ENCODE measurements around the gene PAX5.

The PAX5 gene

DNA sequence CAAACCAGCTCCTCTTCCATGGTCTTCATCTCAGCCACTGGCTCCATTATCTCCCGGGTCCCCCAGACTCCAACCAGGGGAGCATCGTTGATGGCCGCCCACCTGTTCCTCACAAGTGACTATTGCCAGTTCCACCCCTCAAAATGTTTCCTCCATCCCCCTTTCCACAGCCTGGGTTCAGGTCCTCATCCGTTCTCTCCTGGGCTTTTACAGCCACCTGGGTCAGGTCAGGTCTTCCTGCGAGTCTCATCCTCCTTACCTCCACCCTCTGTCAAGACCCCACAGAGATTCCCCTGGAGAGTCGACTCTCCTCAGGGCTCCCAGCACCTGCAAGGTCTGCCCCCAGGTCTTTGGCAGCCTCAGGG, 133.2 kb downstream of the PAX5 start:
- Histone ChIP-seq H3K4me3 (no peak overlapping the region), H3K4me1 (peaks cover 0 to 16% (median 2%) of the 10 kb centered on the region in 10 experiments; a peak in 8 of 20 replicates), H3K27ac (no peak overlapping the region), H4K20me1 (peaks cover 0 to 100% (median 94%) of the 10 kb centered on the region in 11 experiments; a peak in 18 of 22 replicates), H3K9me3 (replicated peaks in 1 of 11) (no peaks in the 10 kb centered on the region), H3K9ac (no peak overlapping the region), H3K27me3 (no peaks in the 10 kb centered on the region), H3K36me3 (peaks cover 0 to 100% (median 88%) of the 10 kb centered on the region in 11 experiments; a peak in 17 of 22 replicates), H3K4me2 (no peak overlapping the region)
- TF ChIP-seq Cebpa-rat (IDR thresholded peaks at IDR 0.05), result no peak

DNA sequence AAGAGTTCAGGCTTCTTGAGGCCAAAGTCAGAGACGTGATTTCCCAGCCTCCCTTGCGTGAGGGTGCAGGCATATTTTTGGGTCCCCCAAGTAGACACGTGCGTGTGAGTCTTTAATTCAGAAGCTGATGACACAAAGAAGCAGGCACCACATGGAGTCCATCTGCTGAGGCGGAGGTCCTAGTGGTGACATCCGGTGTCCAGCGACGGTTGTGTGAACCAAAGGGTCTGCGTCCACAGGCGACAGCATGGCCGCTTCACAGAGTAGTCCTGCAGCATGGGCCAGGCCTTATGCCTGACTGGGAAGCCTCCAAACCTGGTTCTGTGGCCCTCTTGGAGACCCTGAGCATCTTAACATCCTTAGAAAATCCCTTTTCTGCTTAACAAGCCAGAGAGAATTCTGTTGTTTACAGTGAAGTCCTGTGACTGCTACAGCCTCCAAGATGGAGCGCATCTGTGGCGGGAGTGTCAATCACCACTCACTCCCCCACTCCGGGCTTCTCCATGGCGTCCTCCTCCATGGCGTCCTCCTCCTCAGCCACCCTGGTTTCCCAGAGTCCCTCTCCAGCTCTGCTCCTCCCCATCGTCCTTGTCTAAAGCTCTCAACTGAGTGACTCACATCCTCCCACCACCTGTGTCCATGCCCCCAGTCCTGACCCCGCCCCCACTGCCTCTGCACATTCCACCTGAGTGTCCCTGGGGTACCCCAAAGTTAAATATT, 133.8 kb downstream of the PAX5 start:
- Histone ChIP-seq H4K20me1 (peaks cover 0 to 100% (median 93%) of the 10 kb centered on the region in 11 experiments; a peak in 18 of 22 replicates), H3K9ac (no peak overlapping the region), H3K4me2 (no peak overlapping the region)

DNA sequence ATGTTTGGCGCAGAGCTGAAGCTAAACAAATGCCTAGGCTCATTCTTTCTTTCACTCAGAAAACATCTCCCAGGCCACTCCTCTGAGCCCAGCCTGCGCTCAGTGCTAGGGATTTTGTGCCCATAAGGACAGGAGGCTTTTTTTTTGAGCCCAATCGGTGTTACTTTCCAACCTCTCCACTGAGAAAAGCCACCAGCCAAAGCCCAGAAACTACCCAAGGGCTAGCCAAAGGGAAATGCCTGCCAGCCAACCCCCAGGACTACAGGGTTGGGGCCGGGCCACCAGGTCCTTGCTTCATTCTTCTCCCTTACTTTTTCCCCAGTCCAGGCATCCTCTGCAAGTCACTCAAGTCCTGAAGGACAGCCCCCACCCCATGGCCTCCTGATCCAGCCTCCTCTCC, 134.7 kb downstream of the PAX5 start:
- H3K9ac ChIP-seq, result 0 out of 22 replicates have a peak overlapping the region, but pooled peaks of 1 of the 11 experiments have one; percentile 6
- H3K4me2 ChIP-seq, result no peak overlapping the region
- TF ChIP-seq Cebpa-rat (IDR thresholded peaks at IDR 0.05), result no peak
- H3K27ac ChIP-seq, result no peak overlapping the region
- peaks cover 0 to 99% (median 91%) of the 10 kb centered on the region in 11 experiments; a peak in 17 of 22 replicates for H3K36me3 ChIP-seq
- H3K9me3 ChIP-seq (replicated peaks in 1 of 11), result no peaks in the 10 kb centered on the region
- no peaks in the 10 kb centered on the region for H3K27me3 ChIP-seq
- H3K4me3 ChIP-seq, result no peak overlapping the region
- H4K20me1 ChIP-seq, result peaks cover 0 to 100% (median 91%) of the 10 kb centered on the region in 11 experiments; a peak in 18 of 22 replicates
- peaks cover 0 to 13% (median 2%) of the 10 kb centered on the region in 10 experiments; a peak in 8 of 20 replicates for H3K4me1 ChIP-seq

More for the DNA sequence above, 133.8 kb downstream of the PAX5 start:
- no peak overlapping the region for H3K4me3 ChIP-seq
- peaks cover 0 to 100% (median 90%) of the 10 kb centered on the region in 11 experiments; a peak in 17 of 22 replicates for H3K36me3 ChIP-seq
- peaks cover 0 to 16% (median 2%) of the 10 kb centered on the region in 10 experiments; a peak in 8 of 20 replicates for H3K4me1 ChIP-seq
- no peaks in the 10 kb centered on the region for H3K27me3 ChIP-seq
- TF ChIP-seq Cebpa-rat (IDR thresholded peaks at IDR 0.05), result no peak
- H3K9me3 ChIP-seq (replicated peaks in 1 of 11), result no peaks in the 10 kb centered on the region
- H3K27ac ChIP-seq, result no peak overlapping the region

DNA sequence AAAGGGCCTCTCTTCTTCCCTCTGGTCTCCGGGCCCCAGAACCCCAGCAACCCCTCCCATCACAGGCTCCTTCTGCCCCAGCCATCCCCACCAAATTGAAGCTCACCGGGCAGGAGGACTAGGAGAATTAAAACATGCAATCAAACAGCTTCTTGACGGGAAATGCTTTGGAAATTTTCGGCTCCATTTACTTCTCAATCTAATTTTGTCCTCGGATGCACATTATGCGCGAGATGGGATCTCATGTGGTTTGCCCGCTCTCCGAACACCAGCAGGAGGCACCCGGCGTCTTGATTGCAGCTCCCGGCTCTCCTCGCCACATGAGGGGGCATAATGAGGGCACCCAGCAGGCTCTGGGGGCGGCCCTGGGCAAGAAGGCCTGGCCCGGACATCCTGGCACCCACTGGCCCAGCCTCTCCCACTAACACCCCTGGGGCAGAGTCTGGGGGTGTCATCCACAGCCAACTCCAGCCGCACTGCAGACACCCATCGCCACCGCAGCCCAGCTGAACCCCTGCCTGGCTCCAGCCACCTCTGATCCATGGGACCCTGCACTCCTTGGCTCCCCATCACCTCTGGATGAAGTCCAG, 135.5 kb downstream of the PAX5 start:
- H3K4me2 ChIP-seq, result no peak overlapping the region
- no peaks in the 10 kb centered on the region for H3K9me3 ChIP-seq (replicated peaks in 1 of 11)
- H4K20me1 ChIP-seq, result peaks cover 0 to 100% (median 91%) of the 10 kb centered on the region in 11 experiments; a peak in 18 of 22 replicates
- no peak overlapping the region for H3K4me3 ChIP-seq
- no peak for TF ChIP-seq Cebpa-rat (IDR thresholded peaks at IDR 0.05)
- H3K27ac ChIP-seq, result no peak overlapping the region
- peaks cover 0 to 5% (median 0%) of the 10 kb centered on the region in 10 experiments; a peak in 4 of 20 replicates for H3K4me1 ChIP-seq
- peaks cover 0 to 99% (median 95%) of the 10 kb centered on the region in 11 experiments; a peak in 17 of 22 replicates for H3K36me3 ChIP-seq
- no peak overlapping the region for H3K9ac ChIP-seq
- no peaks in the 10 kb centered on the region for H3K27me3 ChIP-seq

DNA sequence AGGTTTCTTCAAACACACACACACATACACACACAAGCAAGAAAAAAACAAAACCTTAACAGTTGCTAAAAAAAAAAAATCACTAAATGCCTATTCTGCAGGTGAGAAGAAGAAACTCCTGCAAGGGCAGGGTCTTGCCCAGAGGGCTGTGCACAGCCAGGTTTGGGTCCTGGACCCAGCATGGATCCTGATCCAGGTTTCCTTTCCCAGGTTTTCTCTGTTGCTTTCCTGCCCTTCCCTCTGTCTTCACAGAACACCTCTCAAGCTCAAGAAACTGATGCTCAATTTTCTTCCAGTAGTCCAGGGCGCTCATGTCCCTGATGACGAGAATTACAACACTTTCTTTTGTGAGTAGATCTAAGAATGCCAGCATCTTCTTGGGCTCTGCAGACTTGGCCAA, 136.6 kb downstream of the PAX5 start:
- no peak overlapping the region for H3K27ac ChIP-seq
- no peaks in the 10 kb centered on the region for H3K27me3 ChIP-seq
- no peak overlapping the region for H3K4me2 ChIP-seq
- TF ChIP-seq Cebpa-rat (IDR thresholded peaks at IDR 0.05), result no peak
- no peak overlapping the region for H3K9ac ChIP-seq
- peaks cover 0 to 99% (median 93%) of the 10 kb centered on the region in 11 experiments; a peak in 17 of 22 replicates for H3K36me3 ChIP-seq
- H4K20me1 ChIP-seq, result peaks cover 0 to 100% (median 88%) of the 10 kb centered on the region in 11 experiments; a peak in 17 of 22 replicates
- H3K4me1 ChIP-seq, result peaks cover 0 to 5% (median 0%) of the 10 kb centered on the region in 10 experiments; a peak in 3 of 20 replicates
- no peak overlapping the region for H3K4me3 ChIP-seq
- no peaks in the 10 kb centered on the region for H3K9me3 ChIP-seq (replicated peaks in 1 of 11)

DNA sequence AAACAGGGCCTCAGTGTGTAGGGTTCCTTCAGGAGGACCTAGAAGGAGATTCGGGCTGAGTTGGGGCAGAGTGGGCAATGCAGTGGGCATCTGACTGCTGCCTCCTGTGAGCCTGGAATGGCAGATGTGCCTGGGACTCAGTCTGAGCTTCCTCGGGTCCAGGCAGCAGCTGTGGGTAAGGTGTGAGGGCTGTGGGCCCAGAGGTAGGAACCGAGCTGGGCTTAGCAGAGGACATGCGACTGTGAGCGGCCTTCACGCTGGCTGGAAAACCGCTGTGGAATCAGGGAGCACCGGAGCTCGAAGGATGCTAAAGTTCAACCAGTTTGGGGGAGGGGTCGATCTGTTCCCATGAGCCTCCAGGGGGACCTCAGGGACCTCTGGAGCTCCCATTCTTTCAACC, 137.0 kb downstream of the PAX5 start:
- no peak overlapping the region; a peak in 1 of 22 replicates for H3K27ac ChIP-seq
- H3K4me2 ChIP-seq, result no peak overlapping the region
- H4K20me1 ChIP-seq, result peaks cover 0 to 100% (median 88%) of the 10 kb centered on the region in 11 experiments; a peak in 17 of 22 replicates
- no peaks in the 10 kb centered on the region for H3K27me3 ChIP-seq
- no peak for TF ChIP-seq Cebpa-rat (IDR thresholded peaks at IDR 0.05)
- peaks cover 0 to 5% (median 0%) of the 10 kb centered on the region in 10 experiments; a peak in 3 of 20 replicates for H3K4me1 ChIP-seq
- H3K4me3 ChIP-seq, result no peak overlapping the region
- H3K9me3 ChIP-seq (replicated peaks in 1 of 11), result no peaks in the 10 kb centered on the region
- no peak overlapping the region for H3K9ac ChIP-seq
- peaks cover 0 to 99% (median 89%) of the 10 kb centered on the region in 11 experiments; a peak in 17 of 22 replicates for H3K36me3 ChIP-seq

DNA sequence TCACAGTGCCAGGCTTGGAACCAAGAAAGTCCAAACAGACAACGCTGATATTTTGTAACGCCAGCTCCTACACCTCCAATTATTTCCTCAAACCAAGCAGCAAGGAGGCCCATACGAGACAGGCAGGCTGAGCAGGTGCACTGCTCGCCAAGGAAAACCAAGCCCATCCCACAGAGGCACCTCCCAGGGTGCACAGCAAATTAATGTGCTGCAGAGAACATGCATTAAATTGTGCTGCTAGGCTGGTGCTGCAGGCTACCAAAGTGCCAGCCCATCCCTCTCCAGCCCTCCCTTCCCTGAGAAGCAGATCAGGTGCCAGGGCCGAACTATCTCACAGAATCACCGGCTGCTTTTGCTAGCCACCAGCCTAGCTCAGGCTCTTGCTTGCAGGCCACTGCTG, 137.8 kb downstream of the PAX5 start:
- Histone ChIP-seq H3K4me2 (no peak overlapping the region), H3K36me3 (peaks cover 0 to 99% (median 88%) of the 10 kb centered on the region in 11 experiments; a peak in 17 of 22 replicates), H4K20me1 (peaks cover 0 to 100% (median 88%) of the 10 kb centered on the region in 11 experiments; a peak in 17 of 22 replicates), H3K9ac (no peak overlapping the region), H3K4me3 (no peak overlapping the region), H3K9me3 (replicated peaks in 1 of 11) (no peaks in the 10 kb centered on the region), H3K27ac (no peak overlapping the region), H3K27me3 (no peaks in the 10 kb centered on the region), H3K4me1 (peaks cover 0 to 5% (median 0%) of the 10 kb centered on the region in 10 experiments; a peak in 2 of 20 replicates)
- TF ChIP-seq Cebpa-rat (IDR thresholded peaks at IDR 0.05), result no peak

DNA sequence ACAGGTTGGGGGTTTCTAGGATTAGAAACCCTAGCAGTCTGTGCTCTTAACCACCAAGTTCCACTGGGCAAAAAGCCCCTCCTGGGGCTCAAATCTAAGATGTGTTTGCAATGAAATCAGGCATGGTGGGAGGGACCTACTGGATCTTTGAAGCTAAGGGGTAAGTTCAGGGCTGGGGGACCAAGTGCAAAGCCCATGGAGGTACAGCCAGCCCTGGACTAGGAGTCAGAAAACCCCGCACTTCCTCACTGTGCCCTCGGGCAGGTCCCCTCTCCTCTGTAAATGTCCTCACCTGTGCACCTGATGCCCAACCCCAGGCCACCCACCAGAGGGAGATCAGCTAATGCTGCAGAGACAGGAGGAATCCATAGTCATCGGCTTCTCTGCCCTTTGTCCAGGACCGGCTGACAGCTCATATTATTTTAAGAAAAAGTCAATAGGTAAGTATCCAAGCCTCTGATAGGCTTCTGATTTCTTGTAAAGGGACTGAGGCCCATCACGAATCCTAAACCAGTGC, 138.3 kb downstream of the PAX5 start:
- Histone ChIP-seq H3K4me3 (no peak overlapping the region), H3K4me2 (no peak overlapping the region), H3K9me3 (replicated peaks in 1 of 11) (no peaks in the 10 kb centered on the region), H4K20me1 (peaks cover 0 to 100% (median 87%) of the 10 kb centered on the region in 11 experiments; a peak in 17 of 22 replicates), H3K36me3 (peaks cover 0 to 99% (median 87%) of the 10 kb centered on the region in 11 experiments; a peak in 17 of 22 replicates), H3K27me3 (no peaks in the 10 kb centered on the region), H3K27ac (no peak overlapping the region), H3K4me1 (peaks cover 0 to 5% (median 0%) of the 10 kb centered on the region in 10 experiments; a peak in 2 of 20 replicates), H3K9ac (no peak overlapping the region)
- TF ChIP-seq Cebpa-rat (IDR thresholded peaks at IDR 0.05), result no peak
